ENCODE measurements around the gene KIF21B.

The KIF21B gene

GRCh38 chr1:201048521-201048920 is 25.0 kb upstream of the KIF21B start:
- WGBS, 2 experiments: 95% methylated on average over 13 of the region's 13 CpGs
- Histone ChIP-seq H3K9me3 (ENCODE audit: control insufficient read depth, low read length) (no peaks in the 10 kb centered on the region), H3K27me3 (ENCODE audit: control insufficient read depth, insufficient read depth, low read length, poor library complexity, severe bottlenecking) (no peaks in the 10 kb centered on the region), H3K27ac (ENCODE audit: insufficient read depth, low read depth, low read length, poor library complexity, severe bottlenecking) (no peak overlapping the region), H3K4me1 (ENCODE audit: control insufficient read depth, insufficient read depth, low read length) (peaks cover 7% of the 10 kb centered on the region), H3K4me3 (ENCODE audit: insufficient read depth, low read depth, low read length) (no peak overlapping the region), H3K36me3 (ENCODE audit: control insufficient read depth, insufficient read depth, low read length) (no peaks in the 10 kb centered on the region)

- Histone ChIP-seq H3K27me3 (ENCODE audit: control insufficient read depth, insufficient read depth, low read length, poor library complexity, severe bottlenecking) (no peaks in the 10 kb centered on the region), H3K9me3 (ENCODE audit: control insufficient read depth, low read length) (no peaks in the 10 kb centered on the region), H3K4me1 (ENCODE audit: control insufficient read depth, insufficient read depth, low read length) (no peaks in the 10 kb centered on the region), H3K36me3 (ENCODE audit: control insufficient read depth, insufficient read depth, low read length) (no peaks in the 10 kb centered on the region), H3K27ac (ENCODE audit: insufficient read depth, low read depth, low read length, poor library complexity, severe bottlenecking) (no peak overlapping the region), H3K4me3 (ENCODE audit: insufficient read depth, low read depth, low read length) (no peak overlapping the region)
- 85 to 86% methylated on average over 9 of the region's 9 CpGs for WGBS, 2 experiments
Observed at GRCh38 chr1:201044119-201044518, 20.6 kb upstream of the KIF21B start.

GRCh38 chr1:201042779-201043461 is 19.4 kb upstream of the KIF21B start:
- Histone ChIP-seq H3K27me3 (ENCODE audit: control insufficient read depth, insufficient read depth, low read length, poor library complexity, severe bottlenecking) (no peaks in the 10 kb centered on the region), H3K36me3 (ENCODE audit: control insufficient read depth, insufficient read depth, low read length) (no peaks in the 10 kb centered on the region), H3K4me1 (ENCODE audit: control insufficient read depth, insufficient read depth, low read length) (peaks cover 7% of the 10 kb centered on the region), H3K27ac (ENCODE audit: insufficient read depth, low read depth, low read length, poor library complexity, severe bottlenecking) (no peak overlapping the region), H3K4me3 (ENCODE audit: insufficient read depth, low read depth, low read length) (no peak overlapping the region), H3K9me3 (ENCODE audit: control insufficient read depth, low read length) (no peaks in the 10 kb centered on the region)
- 54 to 57% methylated on average over 13 of the region's 13 CpGs for WGBS, 2 experiments

GRCh38 chr1:201041011-201041410 is 17.5 kb upstream of the KIF21B start:
- H3K27me3 ChIP-seq (ENCODE audit: control insufficient read depth, insufficient read depth, low read length, poor library complexity, severe bottlenecking): no peaks in the 10 kb centered on the region
- H3K36me3 ChIP-seq (ENCODE audit: control insufficient read depth, insufficient read depth, low read length): no peaks in the 10 kb centered on the region
- H3K4me3 ChIP-seq (ENCODE audit: insufficient read depth, low read depth, low read length): no peak overlapping the region
- peaks cover 7% of the 10 kb centered on the region for H3K4me1 ChIP-seq (ENCODE audit: control insufficient read depth, insufficient read depth, low read length)
- no peak overlapping the region for H3K27ac ChIP-seq (ENCODE audit: insufficient read depth, low read depth, low read length, poor library complexity, severe bottlenecking)
- 88 to 92% methylated on average over 2 of the region's 2 CpGs for WGBS, 2 experiments
- no peaks in the 10 kb centered on the region for H3K9me3 ChIP-seq (ENCODE audit: control insufficient read depth, low read length)

- H3K9me3 ChIP-seq (ENCODE audit: control insufficient read depth, low read length): no peaks in the 10 kb centered on the region
- H3K4me3 ChIP-seq (ENCODE audit: insufficient read depth, low read depth, low read length): no peak overlapping the region
- H3K4me1 ChIP-seq (ENCODE audit: control insufficient read depth, insufficient read depth, low read length): peaks cover 7% of the 10 kb centered on the region
- no peaks in the 10 kb centered on the region for H3K27me3 ChIP-seq (ENCODE audit: control insufficient read depth, insufficient read depth, low read length, poor library complexity, severe bottlenecking)
- no peaks in the 10 kb centered on the region for H3K36me3 ChIP-seq (ENCODE audit: control insufficient read depth, insufficient read depth, low read length)
- no peak overlapping the region for H3K27ac ChIP-seq (ENCODE audit: insufficient read depth, low read depth, low read length, poor library complexity, severe bottlenecking)
- WGBS, 2 experiments: 93% methylated on average over 5 of the region's 5 CpGs
Observed at GRCh38 chr1:201039876-201040275, 16.4 kb upstream of the KIF21B start.

GRCh38 chr1:201039418-201039817 is 15.9 kb upstream of the KIF21B start:
- H3K4me1 ChIP-seq (ENCODE audit: control insufficient read depth, insufficient read depth, low read length): peaks cover 7% of the 10 kb centered on the region
- H3K27ac ChIP-seq (ENCODE audit: insufficient read depth, low read depth, low read length, poor library complexity, severe bottlenecking): no peak overlapping the region
- WGBS, 2 experiments: 88 to 91% methylated on average over 2 of the region's 2 CpGs
- H3K9me3 ChIP-seq (ENCODE audit: control insufficient read depth, low read length): no peaks in the 10 kb centered on the region
- H3K4me3 ChIP-seq (ENCODE audit: insufficient read depth, low read depth, low read length): no peak overlapping the region
- no peaks in the 10 kb centered on the region for H3K27me3 ChIP-seq (ENCODE audit: control insufficient read depth, insufficient read depth, low read length, poor library complexity, severe bottlenecking)
- no peaks in the 10 kb centered on the region for H3K36me3 ChIP-seq (ENCODE audit: control insufficient read depth, insufficient read depth, low read length)

- H3K4me1 ChIP-seq (ENCODE audit: control insufficient read depth, insufficient read depth, low read length): peaks cover 7% of the 10 kb centered on the region
- WGBS, 2 experiments: 86 to 87% methylated on average over 10 of the region's 10 CpGs
- H3K4me3 ChIP-seq (ENCODE audit: insufficient read depth, low read depth, low read length): no peak overlapping the region
- no peaks in the 10 kb centered on the region for H3K9me3 ChIP-seq (ENCODE audit: control insufficient read depth, low read length)
- no peaks in the 10 kb centered on the region for H3K27me3 ChIP-seq (ENCODE audit: control insufficient read depth, insufficient read depth, low read length, poor library complexity, severe bottlenecking)
- no peaks in the 10 kb centered on the region for H3K36me3 ChIP-seq (ENCODE audit: control insufficient read depth, insufficient read depth, low read length)
- no peak overlapping the region for H3K27ac ChIP-seq (ENCODE audit: insufficient read depth, low read depth, low read length, poor library complexity, severe bottlenecking)
Observed at GRCh38 chr1:201038186-201038876, 14.8 kb upstream of the KIF21B start.

- Histone ChIP-seq H3K27me3 (ENCODE audit: control insufficient read depth, insufficient read depth, low read length, poor library complexity, severe bottlenecking) (no peaks in the 10 kb centered on the region), H3K4me1 (ENCODE audit: control insufficient read depth, insufficient read depth, low read length) (peaks cover 7% of the 10 kb centered on the region), H3K36me3 (ENCODE audit: control insufficient read depth, insufficient read depth, low read length) (no peaks in the 10 kb centered on the region), H3K27ac (ENCODE audit: insufficient read depth, low read depth, low read length, poor library complexity, severe bottlenecking) (no peak overlapping the region), H3K9me3 (ENCODE audit: control insufficient read depth, low read length) (no peaks in the 10 kb centered on the region), H3K4me3 (ENCODE audit: insufficient read depth, low read depth, low read length) (no peak overlapping the region)
- 88 to 91% methylated on average over 12 of the region's 12 CpGs for WGBS, 2 experiments
Observed at GRCh38 chr1:201036188-201036842, 12.8 kb upstream of the KIF21B start.

- Histone ChIP-seq H3K4me1 (ENCODE audit: control insufficient read depth, insufficient read depth, low read length) (peaks cover 7% of the 10 kb centered on the region), H3K27me3 (ENCODE audit: control insufficient read depth, insufficient read depth, low read length, poor library complexity, severe bottlenecking) (no peaks in the 10 kb centered on the region), H3K27ac (ENCODE audit: insufficient read depth, low read depth, low read length, poor library complexity, severe bottlenecking) (no peak overlapping the region), H3K4me3 (ENCODE audit: insufficient read depth, low read depth, low read length) (no peak overlapping the region), H3K36me3 (ENCODE audit: control insufficient read depth, insufficient read depth, low read length) (no peaks in the 10 kb centered on the region), H3K9me3 (ENCODE audit: control insufficient read depth, low read length) (no peaks in the 10 kb centered on the region)
- WGBS, 2 experiments: 87 to 88% methylated on average over 4 of the region's 4 CpGs
Observed at GRCh38 chr1:201034671-201035070, 11.2 kb upstream of the KIF21B start.

GRCh38 chr1:201032408-201032807 is 8.9 kb upstream of the KIF21B start:
- Histone ChIP-seq H3K27ac (ENCODE audit: insufficient read depth, low read depth, low read length, poor library complexity, severe bottlenecking) (no peak overlapping the region), H3K36me3 (ENCODE audit: control insufficient read depth, insufficient read depth, low read length) (no peaks in the 10 kb centered on the region), H3K4me3 (ENCODE audit: insufficient read depth, low read depth, low read length) (no peak overlapping the region), H3K4me1 (ENCODE audit: control insufficient read depth, insufficient read depth, low read length) (no peaks in the 10 kb centered on the region), H3K9me3 (ENCODE audit: control insufficient read depth, low read length) (no peaks in the 10 kb centered on the region), H3K27me3 (ENCODE audit: control insufficient read depth, insufficient read depth, low read length, poor library complexity, severe bottlenecking) (no peaks in the 10 kb centered on the region)
- 88% methylated on average over 1 of the region's 1 CpG; no CpG with 5 or more reads in 1 of the 2 experiments for WGBS, 2 experiments

All from ectodermal cell (in vitro differentiated cells).